COLO668 (cell line): ENCODE results near the gene HSD17B3.
A peak's percentile ranks its signal among the peaks of the same experiment; 100 is the strongest.
"Not testable (repeated sequence)": the region's sequence is repeated elsewhere in the genome, so short reads cannot be mapped to it uniquely, and the experiment has no call there.

Experiments used
- DNase-seq: peaks from one replicate; lab custom pipeline; 2025; ENCODE audit not compliant: unreplicated experiment; lab: John Stamatoyannopoulos, UW

Gene HSD17B3

GRCh38 chr9:96201140-96201539, 100.8 kb downstream of the HSD17B3 start:
- no peak for DNase-seq

GRCh38 chr9:96199006-96199405, 103.0 kb downstream of the HSD17B3 start:
- no peak for DNase-seq

- no peak for DNase-seq
These were observed 106.4 kb downstream of the HSD17B3 start for GRCh38 chr9:96195541-96195940.

- DNase-seq: no peak
These were observed 108.7 kb downstream of the HSD17B3 start for GRCh38 chr9:96193236-96193755.

GRCh38 chr9:96192710-96193109, 109.3 kb downstream of the HSD17B3 start:
- DNase-seq: no peak

- DNase-seq: no peak
These were observed 112.0 kb downstream of the HSD17B3 start for GRCh38 chr9:96189995-96190394.

GRCh38 chr9:96189581-96189980, 112.4 kb downstream of the HSD17B3 start:
- DNase-seq: not testable (repeated sequence)

GRCh38 chr9:96188571-96188970, 113.4 kb downstream of the HSD17B3 start:
- no peak for DNase-seq

GRCh38 chr9:96187151-96187555, 114.8 kb downstream of the HSD17B3 start:
- no peak for DNase-seq

- DNase-seq: peak; percentile 3
These were observed 115.4 kb downstream of the HSD17B3 start for GRCh38 chr9:96186591-96187011.

GRCh38 chr9:96185518-96186156, 116.3 kb downstream of the HSD17B3 start:
- no peak for DNase-seq
